ENCODE results near the gene NSMF.
A peak's percentile ranks its signal among the peaks of the same experiment; 100 is the strongest.
"Not testable (repeated sequence)": the region's sequence is repeated elsewhere in the genome, so short reads cannot be mapped to it uniquely, and the experiment has no call there.

The NSMF gene

GRCh38 chr9:137477778-137478612, 18.9 kb upstream of the NSMF start:
- DNase-seq (ENCODE audit: low read depth in 4 of 4, low spot score in 1 of 4) = no peak

DNA sequence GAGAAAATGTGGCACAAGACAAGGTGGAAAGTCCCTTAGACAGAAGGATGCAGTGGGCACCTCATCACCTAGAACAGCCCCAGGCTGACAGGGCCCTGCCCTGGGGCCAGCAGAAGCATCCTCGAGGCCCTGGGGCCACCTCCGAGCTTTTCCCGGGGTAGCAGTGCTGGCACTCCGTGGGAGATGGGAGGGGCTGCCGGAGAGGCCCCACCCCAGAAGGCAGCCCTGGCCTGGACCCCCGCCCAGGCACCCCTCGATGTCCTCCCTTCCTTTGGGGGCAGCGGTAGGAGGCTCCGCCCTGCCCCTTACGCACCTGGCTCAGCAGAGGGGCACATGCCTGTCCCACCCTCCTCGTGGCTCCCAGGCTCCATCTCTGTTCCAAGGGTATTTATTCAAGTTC, 17.7 kb upstream of the NSMF start:
- no peak for DNase-seq (ENCODE audit: low read depth in 4 of 4, low spot score in 1 of 4)

DNA sequence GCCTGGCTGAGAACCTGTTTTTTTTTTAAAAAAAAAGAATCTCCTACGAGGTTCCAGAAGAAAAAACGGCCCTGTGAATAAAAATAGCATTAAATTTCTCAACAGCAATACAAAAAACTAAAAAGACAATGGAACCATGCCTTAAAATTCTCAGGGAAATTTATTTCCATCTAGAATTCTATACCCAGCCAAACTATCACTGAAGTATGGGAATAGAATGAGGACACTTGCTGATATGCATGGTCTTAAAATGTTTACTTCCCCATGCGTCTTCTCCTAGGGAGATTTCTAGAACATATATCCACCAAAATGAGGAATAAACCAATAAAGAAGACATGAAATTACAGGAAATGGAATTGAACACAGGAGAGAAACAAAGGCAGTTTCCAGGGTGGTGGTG, 16.5 kb upstream of the NSMF start:
- DNase-seq (ENCODE audit: low read depth in 4 of 4, low spot score in 1 of 4) = no peak

GRCh38 chr9:137474271-137474670, 15.1 kb upstream of the NSMF start:
- DNase-seq (ENCODE audit: low read depth in 4 of 4, low spot score in 1 of 4) = no peak

- DNase-seq (ENCODE audit: low read depth in 4 of 4, low spot score in 1 of 4) = no peak
Observed at GRCh38 chr9:137470785-137471184, 11.7 kb upstream of the NSMF start.

DNA sequence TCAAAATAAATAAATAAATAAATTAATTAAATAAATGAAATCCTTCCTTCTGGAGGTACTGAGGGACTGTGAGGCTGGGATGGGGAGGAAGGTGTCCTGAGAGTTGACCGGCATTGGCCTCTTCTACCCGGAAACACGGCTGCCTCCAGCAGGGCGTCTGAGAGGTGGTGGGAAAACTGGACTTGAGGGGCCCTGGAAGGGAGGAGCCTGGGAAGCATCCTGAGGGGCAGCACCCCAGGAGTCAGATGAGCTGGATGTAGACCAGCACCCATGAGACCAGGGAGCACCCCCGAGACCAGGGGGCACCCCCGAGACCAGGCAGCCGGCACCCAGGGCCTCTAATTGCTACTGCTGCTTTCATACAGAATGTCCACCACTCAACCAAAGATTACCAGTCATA, 8.8 kb upstream of the NSMF start:
- no peak for DNase-seq (ENCODE audit: low read depth in 4 of 4, low spot score in 1 of 4)

DNA sequence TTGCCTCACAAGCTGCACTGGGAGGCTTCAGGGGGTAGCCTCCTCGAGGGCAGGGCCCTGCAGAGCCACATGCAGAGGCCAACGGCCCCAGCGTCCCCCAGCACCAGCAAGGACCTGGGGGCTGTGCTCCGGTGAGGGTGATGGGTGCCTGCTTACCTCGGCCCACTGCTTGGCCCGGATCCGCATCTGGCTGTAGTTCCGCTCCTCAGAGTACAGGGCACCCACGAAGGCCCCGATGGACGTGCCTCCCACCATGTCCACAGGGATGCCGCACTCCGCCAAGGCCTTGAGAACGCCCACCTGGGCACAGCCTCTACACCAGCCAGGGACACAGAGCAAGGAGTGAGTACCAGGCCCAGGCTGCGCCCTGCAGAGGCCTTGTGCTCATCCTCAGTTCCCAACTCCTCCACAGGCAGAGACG, 8.0 kb upstream of the NSMF start:
- DNase-seq (ENCODE audit: low read depth in 4 of 4, low spot score in 1 of 4) = no peak

- DNase-seq (ENCODE audit: low read depth in 4 of 4, low spot score in 1 of 4) = not testable (repeated sequence)
Observed at GRCh38 chr9:137466389-137467085, 7.4 kb upstream of the NSMF start.

- no peak for DNase-seq (ENCODE audit: low read depth in 4 of 4, low spot score in 1 of 4)
Observed at GRCh38 chr9:137465720-137466388, 6.7 kb upstream of the NSMF start.

GRCh38 chr9:137465000-137465719, 6.0 kb upstream of the NSMF start:
- no peak for DNase-seq (ENCODE audit: low read depth in 4 of 4, low spot score in 1 of 4)

DNA sequence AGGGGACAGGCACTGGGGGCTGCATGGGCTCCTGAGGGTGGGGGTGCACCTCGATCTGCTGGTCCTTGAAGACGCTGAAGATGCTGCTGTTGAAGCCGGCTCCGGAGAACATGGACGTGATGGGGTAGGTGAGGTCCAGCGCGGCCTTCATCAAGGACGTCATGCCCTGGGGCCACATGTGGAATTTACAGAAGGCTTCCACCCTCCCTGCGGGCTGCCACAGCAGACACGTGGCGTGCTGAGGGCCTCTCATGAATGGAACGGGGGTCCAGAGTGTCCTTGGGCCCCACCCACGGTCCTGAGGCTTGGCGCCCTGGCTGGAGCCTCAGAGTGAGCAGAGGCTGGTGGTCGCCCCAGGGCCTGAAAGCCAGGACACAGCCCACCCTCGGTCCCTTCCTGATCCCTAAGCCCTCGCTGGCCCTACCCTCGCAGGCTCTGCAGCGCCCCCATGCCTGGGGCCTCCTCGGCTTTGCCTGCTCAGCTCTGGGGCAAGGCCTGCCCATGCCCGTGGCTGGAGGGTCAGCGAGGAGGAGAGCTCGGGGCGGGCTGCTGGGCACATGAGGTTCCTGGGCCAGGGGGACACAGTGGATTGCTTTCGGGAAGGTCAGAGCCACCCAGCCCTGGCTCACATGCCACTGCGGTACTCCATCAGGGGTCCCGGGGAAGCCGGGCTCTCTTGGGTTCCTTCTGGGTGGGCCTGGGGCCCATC, 5.3 kb upstream of the NSMF start:
- no peak for DNase-seq (ENCODE audit: low read depth in 4 of 4, low spot score in 1 of 4)

DNA sequence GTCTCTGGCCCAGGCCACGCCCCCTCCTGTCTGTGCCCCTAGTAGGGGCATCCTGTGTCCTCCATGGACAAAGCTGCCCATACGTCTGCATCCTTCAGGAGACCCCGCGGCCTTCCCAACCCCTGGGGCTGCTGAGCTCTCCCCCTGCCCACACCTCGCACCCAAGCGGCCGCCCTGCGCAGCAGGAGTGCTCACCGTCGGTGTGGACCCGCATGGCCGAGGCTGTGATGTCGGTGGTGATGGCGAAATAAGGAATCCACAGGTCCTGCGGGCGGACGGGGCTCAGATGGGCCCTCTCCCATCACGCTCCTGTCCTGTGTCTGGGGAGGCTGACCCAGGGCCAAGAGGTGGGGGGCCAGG, 4.8 kb upstream of the NSMF start:
- DNase-seq (ENCODE audit: low read depth in 4 of 4, low spot score in 1 of 4) = no peak

GRCh38 chr9:137462986-137463930, 4.1 kb upstream of the NSMF start:
- no peak for DNase-seq (ENCODE audit: low read depth in 4 of 4, low spot score in 1 of 4)

DNA sequence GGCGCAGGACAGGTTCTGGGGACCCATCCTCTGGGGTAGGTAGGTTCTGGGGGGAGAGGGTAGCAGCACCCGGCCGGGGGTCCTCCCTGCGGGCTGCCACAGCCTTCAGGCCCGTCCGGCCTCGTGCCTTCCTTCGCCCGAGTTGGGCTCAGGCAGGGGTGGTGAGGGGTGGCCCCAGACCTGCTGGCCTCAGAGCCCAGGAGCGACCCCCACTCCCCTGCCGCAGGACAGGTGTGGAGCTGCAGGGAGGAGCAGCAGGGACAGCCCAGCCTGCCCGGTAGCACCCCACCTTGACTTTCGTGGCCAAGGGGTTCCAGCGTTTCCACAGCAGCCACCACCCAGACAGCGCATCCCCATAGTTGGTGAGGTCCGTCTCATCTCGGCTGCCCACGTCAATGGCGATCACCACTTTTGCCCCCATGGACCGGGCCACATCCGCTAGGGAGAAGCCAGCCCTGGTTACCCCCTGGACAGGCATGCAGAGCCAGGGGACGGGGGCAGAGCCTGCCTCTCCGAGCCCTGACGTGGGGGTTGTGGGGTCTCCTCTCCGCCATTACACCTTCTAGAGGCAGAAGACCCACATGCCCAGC, 3.4 kb upstream of the NSMF start:
- DNase-seq (ENCODE audit: low read depth in 4 of 4, low spot score in 1 of 4) = no peak

DNA sequence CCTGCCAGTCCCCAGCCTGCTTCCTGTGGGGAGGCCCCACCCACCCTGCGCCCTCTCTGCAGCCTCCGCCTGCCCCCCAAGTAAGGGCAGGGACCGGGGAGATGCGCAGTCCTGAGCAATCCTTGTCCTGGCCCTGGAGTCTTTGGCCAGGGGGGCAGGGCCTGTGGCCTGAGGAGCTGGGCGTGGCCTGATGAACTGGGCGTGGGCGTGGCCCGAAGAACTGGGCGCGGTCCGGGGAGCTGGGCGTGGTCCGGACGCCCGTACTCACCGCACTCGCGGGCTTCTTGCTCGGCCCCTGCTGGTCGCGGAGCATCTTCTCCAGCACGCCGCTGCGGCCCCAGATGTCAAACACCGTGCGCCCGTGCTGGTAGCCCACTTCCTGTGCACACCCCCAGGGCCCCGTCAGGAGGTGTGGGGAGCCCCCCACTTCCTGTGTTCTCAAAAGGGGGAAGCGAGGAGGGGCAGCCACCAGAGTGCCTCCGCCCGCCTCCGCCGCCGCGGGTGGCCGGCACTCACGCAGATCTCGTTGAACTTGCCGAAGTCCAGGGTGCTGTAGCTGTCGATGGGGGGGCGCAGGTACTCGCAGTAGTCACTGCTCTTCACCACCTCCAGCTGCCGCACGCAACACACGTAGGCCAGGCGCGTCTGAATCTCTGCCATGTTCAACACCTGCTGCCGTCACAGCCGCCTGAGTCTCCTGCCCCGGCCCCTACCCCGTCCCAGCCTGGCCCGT, 2.7 kb upstream of the NSMF start:
- DNase-seq (ENCODE audit: low read depth in 4 of 4, low spot score in 1 of 4) = peak in 3 of 4 experiments; percentile 39 to 75 (median 55)

GRCh38 chr9:137461316-137461662, 2.2 kb upstream of the NSMF start:
- DNase-seq (ENCODE audit: low read depth in 4 of 4, low spot score in 1 of 4) = no peak

GRCh38 chr9:137460363-137461315, 1.5 kb upstream of the NSMF start:
- DNase-seq (ENCODE audit: low read depth in 4 of 4, low spot score in 1 of 4) = no peak

All from stimulated activated CD4-positive, alpha-beta T cell treated with anti-CD3 and anti-CD28 coated beads, Interleukin-1b, Interleukin-23, amount 100 ng/mL, for 24 hours (primary cell).